GM21423 (cell line): ENCODE data around the gene HMGB2.

Source experiments
- ATAC-seq: cut with Tn5 transposase; IDR thresholded peaks from one replicate; pipeline ENCODE4 v1.9.1; 2021; ENCODE audit warnings: mild to moderate bottlenecking, moderate library complexity; ENCODE audit not compliant: unreplicated experiment

Gene HMGB2

DNA sequence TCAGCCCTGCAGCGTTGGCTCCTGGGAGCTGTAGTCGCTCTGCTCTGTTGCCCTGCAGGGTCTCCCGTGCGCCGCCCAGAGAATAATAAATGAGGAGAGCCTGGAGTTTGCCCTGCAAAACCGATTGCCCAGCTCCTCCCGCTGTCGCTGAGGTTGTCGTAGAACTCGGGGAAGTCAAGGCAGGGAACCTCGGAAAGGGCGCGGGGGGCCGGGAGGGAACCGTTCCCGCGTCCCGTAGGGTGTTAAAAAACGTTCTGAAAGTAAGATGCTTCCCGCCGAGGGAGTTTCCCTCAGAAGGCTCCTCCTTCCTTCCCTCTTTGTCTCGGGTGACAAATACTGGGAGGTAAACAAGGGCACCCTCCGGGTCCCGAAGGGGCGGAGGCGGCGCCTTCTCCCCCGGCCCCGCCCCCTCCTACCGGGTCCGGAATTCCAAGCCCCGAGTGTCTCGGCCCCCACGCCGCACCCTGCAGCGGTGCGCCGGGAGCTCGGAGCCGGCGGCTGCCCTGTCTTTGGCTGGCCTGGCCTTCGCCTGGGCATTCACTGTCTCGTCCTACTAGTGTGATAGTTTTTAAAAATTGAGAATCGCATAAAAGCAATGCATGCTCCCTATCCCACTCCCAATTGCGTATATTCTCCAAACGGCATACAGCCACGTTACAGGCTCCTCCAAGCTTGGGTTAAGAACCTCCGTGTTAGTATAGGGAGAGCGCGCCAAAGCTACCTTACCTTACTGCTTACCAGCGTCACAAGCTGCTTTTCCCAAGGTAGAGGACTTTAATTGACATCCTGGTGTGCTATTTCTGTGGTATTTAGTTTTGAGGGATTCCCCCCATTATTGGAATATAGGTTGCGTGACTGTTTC, 964 bp upstream of the HMGB2 start:
- ATAC-seq = peak; percentile 31

DNA sequence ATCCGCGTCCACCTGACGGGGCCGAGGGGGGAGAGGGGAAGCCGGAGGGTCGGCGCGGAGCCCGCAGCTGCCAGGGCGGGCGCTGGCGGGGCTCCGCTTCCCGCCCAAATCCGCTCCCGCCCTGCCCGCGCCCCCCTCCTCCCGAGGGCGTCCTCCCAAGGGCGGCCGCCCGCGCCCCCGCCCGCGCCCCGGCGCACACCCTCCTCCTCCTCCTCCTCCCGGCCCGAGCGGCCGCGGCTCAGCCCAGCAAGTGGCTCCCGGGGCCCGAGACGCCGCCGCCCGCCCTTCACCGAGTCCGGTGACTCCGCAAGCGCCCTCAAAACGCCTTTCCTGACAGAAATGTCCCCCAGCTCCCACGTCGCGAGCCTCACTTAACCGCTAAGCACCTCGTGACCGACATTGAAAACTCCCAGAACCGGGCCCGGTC, 487 bp downstream of the HMGB2 start:
- ATAC-seq = peak; percentile 0

DNA sequence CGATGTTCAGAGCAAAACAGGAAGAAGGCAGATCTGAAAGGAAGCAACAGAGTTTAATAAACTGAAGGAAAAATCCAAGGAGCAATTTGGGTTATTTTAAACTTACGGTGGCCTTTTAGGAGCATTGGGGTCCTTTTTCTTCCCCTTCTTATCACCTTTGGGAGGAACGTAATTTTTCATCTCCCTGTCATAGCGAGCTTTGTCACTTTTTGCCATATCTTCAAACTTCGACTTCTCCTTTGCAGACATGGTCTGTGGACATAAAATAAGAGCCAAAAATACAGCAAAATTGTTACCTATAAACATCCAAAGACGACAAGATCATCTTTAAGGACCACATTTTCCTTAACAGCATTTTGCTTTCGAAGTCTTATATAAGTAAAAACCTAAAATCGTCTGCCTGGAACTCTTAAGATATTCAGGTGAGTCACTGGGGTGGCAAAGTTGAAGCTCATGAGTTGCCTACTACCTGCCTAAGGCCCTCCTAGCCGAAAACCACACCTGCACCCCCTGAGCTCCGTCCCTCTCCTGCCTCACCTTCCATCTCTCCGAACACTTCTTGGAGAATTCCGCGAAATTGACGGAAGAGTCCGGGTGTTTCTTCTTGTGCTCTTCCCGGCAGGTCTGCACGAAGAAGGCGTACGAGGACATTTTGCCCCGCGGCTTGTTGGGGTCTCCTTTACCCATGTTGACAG, 1.0 kb downstream of the HMGB2 start:
- no peak for ATAC-seq

DNA sequence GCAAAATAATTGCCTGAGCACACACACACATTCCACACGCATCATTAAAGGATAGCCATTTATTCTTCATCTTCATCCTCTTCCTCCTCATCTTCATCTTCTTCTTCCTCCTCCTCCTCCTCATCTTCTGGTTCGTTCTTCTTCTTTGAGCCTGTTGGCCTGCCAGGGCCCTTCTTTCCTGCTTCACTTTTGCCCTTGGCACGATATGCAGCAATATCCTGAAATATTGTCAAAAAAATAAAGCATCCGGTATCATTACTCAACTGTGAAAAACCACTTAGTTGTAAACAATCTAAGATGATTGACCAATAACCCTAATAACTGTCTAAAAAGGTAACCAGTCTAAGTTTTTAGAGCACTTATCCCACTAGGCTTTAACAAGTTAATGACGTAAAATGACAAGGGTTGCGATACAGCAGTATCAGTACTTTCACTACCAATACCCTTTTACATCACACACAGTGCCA, 2.1 kb downstream of the HMGB2 start:
- no peak for ATAC-seq

DNA sequence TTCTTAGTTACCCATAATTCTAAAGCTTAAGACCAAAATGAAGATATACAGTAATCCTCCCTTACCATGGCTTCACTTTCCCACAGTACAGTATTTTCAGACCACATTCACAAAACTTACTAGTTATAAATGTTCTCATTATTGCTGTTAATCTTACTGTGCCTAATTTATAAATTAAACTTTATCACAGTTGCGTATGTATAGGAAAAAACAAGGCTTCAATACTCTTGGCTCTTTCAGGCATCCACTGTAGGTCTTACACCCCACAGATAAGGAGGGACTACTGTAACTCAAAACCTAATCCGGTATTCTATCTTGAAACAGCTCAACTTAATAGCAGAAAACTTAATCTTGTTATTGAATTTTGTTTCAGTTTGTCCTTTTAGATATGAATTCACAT, 3.6 kb downstream of the HMGB2 start:
- no peak for ATAC-seq

DNA sequence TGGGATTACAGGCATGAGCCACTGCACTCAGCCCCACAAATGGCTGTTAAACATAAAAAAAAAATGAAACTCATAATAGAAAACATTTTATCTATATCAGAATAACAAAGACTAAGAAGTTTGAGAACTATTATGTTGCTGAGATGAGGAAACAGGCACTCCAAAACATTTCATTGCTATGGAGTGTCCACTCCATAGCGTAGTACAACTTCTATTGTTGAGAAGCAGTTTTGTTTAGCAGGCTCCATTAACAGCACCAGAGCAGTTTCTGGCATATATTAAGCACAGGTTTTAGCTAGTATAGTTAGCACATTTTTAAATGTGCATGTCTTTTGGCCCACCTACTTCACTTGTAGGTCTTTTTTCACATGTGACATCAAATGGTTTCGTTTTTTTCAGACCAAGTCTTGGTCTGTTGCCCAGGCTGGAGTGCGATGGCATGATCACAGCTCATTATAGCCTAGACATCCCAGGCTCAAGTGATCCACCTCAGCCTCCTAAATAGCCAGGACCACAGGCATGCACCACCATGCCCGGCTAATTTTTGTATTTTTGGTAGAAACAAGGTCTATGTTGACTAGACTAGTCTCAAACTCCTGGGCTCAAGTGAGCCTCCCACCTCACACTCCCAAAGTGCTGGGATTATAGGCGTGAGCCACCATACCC, 5.8 kb downstream of the HMGB2 start:
- ATAC-seq = no peak

DNA sequence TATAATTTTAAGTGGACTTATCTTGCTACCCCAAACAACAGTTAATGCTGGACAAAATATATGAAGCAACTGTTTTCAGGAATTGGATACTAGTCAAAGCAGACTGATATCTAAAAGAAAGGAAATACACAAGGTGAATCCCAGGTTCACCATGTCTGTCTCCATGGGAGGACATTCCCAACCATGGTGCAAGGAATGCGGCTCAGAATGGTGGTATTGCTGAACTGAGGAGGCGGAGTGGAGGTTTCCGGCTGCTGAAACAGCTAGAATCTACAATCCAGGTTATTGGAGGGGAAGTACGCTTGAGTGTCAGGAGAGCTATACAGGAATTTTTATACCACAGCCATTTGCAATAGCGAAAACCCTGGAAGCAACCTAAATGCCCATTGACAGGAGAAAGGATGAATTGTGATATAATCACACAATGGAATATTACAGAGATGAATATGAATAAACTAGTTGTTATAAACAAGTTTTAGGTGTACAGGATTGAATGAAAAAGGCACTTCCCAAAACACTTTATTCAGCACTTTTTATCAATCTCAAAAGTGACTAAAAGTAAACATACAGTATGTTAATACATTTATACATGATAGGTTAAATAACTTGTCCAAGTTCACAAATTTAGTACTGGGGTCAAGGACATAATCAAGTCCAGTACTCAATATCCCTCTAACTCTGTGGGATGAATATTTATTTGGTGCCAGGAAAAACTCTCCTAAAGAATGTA, 9.0 kb downstream of the HMGB2 start:
- no peak for ATAC-seq

DNA sequence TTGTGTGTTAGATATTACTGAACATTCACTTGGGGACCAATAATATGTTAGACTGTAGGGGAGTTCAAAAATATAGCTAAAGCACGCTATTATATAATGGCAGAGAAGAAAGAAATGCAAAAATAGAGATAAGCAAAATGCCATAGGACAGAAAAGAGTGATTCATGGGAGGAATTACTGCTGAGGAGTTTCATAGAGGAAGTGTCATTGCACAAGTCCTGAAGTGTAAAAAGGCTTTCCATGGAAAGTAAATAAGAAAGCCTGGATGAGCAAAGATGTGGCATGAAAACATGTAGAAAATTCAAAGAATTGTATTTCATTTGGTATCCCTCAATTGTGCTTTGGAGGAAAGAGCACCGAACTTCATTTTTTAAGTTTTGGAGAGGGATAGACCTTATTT, 14.5 kb downstream of the HMGB2 start:
- ATAC-seq = no peak

DNA sequence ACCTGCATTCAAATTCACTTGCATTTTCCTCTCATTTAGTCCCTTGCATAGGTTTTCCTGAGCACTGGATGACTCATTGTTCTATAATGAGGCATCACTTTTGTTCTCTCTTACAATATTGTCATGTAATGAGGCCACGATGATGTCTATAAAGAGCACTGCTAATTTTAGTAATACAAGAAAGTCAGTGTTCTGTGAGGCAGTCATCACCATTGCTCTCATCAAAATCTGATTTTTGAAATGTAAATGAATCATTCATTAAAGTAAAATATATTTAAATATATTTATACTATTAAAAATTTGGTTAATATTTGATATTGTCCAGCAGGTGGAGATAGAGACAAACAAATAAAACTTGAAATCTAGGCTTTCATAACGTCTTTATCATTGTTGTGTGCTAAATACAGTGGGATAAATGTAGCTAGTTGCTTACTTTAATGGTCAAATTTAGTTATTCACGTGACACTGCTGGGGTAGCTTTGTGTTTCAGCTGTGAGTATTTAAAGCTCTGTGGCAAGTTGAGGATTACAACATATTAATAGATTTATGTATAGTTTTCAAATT, 15.4 kb downstream of the HMGB2 start:
- ATAC-seq = peak; percentile 42

DNA sequence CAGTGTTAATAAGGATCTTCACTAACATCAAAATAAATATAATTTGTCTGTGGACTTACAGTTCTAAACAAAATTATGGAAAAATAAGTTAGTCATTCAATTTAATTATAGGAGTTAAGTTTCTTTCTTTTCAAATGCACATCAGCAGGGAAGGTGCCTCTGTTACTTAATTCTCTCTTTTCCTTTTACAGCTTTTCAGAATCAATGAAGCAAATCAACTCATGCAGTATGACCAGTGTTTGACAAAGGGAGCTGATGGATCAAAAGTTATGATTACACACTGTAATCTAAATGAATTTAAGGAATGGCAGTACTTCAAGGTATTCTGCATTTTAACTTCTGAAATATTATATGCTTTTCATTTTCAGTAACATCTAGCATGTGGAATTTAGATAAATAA, 15.9 kb downstream of the HMGB2 start:
- no peak for ATAC-seq

DNA sequence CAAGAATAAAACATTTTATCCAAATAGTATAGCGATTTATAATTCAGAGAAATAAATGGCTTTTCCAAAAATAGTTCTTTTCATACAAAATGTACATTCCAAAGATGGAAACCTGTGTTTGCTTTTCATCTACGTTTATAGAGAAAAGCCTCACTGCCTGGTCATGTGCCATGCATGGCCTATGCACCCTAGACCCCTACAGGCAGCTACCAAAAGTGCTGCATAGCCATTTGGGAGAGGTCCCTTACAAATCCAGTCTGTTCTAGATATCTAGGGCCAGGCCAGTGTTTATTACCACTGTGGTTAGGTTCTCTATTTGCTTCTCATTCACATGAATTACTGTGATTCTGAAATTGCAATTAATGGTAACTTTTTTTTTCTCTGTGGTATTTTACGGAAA, 17.2 kb downstream of the HMGB2 start:
- no peak for ATAC-seq

DNA sequence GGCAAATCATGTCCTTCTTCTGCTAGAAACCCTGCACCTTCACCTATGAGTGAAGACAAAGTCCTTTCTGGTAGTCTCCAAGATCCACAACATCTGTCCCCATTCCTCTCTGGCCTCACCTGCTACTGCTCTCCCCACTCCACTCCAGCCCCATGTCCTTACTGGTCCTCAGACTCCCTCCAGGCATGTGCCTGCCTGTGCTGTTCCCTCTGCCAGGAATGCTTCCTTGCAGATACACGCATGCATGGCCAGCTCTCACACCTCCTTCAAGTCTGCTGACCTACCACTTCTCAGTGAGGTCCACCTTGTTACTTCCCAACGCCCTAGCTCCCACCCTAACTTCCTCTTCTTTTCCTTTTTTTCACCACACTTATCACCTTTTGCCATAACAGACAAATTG, 18.1 kb downstream of the HMGB2 start:
- no peak for ATAC-seq

DNA sequence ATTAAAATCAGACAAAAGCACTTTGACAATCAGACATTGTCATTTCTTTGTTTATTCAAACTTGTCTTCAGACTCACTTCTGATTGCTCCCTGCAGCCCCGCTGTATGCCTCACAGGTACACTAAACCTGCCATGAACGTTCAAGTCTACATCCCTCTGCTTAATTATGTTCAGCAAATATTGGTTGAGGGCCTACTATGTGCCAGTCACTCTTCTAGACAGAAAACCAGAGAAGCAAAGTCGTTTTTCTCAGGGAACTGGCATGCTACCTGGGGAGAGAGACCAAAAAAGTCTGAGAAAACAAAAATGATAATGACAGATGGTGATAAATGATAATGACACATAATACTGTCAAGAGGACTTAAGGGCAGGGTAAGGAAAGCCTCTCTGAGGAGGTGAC, 19.4 kb downstream of the HMGB2 start:
- no peak for ATAC-seq

DNA sequence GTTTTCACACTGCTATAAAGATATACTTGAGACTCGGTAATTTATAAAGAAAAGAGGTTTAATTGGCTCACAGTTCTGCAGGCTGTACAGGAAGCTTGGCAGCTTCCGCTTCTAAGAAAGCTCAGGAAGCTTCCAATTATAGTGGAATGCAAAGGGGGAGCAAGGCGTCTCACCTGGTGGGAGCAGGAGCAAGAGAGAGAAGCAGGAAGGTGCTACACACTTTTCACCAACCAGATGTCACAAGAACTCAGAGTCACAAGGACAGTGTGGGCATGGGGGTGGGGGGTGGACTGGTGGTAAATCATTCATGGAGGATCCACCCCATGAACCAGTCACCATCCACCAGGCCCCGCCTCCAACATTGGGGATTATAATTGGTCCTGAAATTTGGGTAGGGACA, 22.8 kb downstream of the HMGB2 start:
- ATAC-seq = no peak

DNA sequence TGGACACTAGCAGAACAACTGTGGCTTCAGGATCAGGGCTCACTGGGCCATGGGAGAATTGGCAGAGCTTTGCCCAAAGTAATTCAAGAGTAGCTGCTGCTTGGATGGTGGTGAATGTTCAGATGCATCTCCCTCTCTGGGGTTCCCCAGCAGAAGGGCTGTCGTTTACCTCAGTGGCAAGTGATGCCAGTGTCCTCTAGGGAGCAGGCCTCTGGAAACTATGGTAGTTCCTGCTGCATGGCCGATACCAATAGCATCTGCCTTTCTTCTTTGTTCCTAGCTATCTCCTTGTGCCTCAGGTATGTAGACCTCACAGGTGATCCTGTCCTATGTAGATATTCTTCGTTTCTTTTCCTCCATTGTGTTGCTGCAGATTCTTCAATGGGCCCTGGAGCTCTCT, 26.4 kb downstream of the HMGB2 start:
- ATAC-seq = no peak

DNA sequence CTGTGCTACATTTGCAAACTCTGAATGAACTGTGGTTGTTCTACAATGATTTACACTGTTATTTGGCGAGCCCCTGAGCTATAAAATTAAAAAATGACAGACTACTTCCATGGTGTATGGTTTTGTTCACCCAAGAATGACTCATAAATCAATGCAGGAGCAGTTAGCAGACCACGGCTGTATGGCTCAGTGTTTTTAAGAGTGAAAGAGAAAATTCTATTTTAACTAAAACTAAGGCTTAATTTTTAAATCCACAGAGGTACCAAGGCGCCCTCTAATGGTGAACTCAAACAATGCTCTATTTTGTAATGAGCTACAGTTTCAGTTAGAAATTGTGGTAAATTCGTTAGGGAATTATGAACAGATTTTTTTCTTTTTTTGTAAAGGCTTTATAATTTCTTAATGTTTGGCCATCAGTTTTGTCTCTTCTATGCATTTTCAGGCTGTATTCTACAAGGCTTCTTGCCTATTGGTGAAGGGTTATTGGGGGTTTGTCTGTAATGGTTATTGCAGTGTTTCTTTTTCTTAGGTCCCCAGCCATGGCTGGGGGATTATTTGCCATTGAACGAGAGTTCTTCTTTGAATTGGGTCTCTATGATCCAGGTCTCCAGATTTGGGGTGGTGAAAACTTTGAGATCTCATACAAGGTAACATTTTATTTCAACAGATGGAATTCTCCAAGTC, 32.5 kb downstream of the HMGB2 start:
- ATAC-seq = peak; percentile 72

DNA sequence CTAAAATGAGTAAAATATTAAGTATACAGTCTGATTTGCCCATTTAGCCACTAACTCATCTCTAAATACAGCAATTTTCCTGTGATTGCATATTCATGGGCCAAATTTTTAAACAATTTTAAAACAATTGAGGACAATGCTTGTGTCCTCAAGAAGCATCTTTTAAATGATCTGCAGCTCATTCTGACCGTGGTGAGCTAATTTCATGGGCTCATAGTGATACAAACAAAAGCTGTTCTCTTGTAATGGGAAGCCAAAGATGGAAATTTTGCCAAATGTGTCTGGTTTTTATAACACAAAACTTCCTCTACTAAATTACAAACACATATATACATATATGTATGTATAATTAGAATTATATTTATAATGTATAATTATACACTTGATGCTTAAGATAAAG, 39.7 kb downstream of the HMGB2 start:
- ATAC-seq = no peak

DNA sequence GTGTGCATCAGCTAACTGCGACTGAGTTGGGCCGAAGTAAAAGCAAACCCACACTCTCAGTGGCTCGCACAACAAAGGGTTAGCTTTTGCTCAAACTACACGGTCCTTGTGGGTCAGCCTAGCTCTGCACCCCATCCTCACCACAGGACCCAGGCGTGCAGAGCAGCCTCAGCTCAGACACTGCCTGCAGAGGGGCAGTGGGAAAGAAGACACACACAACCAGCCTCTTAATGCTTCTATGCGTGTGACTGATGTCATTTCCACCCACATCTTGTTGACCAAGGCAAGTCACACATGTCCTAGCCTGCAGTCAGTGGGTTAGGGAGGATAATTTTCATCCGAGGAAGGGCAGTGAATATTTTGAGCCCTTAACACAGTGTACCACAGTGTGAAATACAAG, 40.5 kb downstream of the HMGB2 start:
- ATAC-seq = no peak

DNA sequence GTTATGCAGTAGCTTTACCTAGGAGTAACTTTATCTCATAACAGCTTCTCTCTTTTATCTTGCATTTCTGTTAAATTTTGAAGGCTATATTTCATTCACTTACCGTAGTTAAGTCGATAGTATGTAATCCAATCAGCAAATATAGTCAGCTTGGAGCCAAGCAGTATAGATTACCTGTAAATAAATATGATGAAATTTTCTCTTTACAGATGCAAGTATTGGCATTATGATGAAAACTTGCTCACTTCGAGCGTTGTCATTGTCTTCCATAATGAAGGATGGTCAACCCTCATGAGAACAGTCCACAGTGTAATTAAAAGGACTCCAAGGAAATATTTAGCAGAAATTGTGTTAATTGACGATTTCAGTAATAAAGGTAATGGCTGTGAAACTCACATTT, 42.3 kb downstream of the HMGB2 start:
- ATAC-seq = no peak

DNA sequence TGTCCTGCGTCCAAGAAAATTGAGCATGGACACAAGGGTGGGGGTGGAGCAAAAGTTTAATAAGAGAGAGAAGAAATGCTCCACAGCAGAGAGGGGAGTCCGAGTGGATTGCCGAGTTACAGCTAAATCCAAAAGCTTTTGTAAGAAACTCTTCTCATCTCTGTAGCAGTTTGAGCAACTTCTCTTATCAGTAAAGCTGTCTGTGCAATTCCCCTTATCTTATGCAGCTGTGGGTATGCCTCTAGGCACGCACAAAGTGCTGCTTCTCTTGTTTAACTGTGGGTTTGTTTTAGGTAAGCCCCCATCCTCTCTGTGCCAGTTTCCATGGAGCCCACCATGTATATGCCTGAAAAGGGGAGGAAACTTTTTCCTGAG, 44.8 kb downstream of the HMGB2 start:
- ATAC-seq = no peak
